AG08395 (cell line): ENCODE data around the gene PRDM15.
A peak's percentile ranks its signal among the peaks of the same experiment; 100 is the strongest.

Experiments used
- DNase-seq: peaks from one replicate; pipeline ENCODE4 v3.0.0; 2012; ENCODE audit warnings: mixed read lengths, low spot score

PRDM15 gene

DNA sequence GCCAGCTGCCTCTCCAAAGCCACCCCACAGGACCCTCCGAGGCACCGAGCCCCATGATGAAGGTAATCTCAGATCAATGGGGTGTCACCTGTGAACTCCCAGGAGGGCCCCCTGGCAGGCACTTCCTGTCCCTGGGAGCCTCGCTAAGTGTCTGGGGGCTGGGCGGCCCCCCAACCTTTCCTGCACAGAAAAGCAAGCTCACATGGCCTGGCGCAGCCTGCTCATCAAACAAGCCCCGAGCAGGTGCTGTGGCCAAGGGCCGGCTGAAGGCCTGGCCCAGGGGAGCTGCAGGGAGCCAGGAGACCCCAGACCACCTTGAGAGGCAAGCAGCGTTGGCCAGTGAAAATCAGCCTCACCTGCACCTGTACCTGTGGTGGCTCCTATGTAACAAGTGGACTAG is 115.1 kb downstream of the PRDM15 start:
- no peak for DNase-seq

DNA sequence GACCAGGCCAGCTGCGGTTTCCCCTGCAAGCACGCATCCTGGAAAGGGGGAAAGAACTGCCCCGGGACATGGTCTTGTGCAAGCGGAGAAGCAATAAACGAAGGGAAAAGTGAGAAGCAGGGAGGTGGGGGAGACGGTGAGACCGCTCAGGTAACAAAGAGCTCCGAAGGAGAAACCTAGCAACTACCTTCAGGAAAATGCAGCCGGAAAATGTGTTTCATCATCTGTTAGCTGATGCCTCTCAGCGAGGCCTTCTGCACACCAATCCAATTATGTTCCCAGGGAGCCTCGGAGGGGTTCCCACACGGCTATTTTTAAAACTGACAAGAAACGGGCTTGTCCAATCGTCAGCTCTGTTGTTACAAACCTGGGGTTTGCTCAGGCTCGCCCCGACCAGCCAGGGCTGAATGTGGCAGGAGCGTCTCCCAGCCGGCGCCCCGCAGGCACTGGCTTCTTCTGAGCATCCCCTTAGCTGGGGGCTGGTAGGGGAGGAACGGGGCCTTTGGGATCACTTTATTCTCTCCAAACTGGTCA is 115.7 kb downstream of the PRDM15 start:
- no peak for DNase-seq

DNA sequence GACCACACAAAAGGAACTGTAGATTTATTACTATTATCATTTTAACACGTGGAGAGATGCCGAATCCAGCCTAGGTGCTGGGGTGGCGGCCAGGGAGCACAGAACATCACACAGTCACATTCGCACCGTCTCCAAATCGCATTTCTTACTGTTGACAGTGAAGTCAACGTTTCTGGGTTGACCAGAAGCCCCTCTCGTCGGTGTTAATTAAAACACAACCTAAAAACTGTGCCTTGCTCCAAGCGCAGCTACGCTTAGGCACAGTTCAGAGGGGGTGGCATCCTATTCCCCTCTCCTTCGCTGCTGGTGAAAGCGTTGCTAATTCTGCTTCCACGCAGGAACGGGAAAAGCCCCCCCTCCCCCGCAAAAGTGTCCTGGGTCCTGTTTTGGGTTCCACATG is 116.4 kb downstream of the PRDM15 start:
- DNase-seq = no peak

DNA sequence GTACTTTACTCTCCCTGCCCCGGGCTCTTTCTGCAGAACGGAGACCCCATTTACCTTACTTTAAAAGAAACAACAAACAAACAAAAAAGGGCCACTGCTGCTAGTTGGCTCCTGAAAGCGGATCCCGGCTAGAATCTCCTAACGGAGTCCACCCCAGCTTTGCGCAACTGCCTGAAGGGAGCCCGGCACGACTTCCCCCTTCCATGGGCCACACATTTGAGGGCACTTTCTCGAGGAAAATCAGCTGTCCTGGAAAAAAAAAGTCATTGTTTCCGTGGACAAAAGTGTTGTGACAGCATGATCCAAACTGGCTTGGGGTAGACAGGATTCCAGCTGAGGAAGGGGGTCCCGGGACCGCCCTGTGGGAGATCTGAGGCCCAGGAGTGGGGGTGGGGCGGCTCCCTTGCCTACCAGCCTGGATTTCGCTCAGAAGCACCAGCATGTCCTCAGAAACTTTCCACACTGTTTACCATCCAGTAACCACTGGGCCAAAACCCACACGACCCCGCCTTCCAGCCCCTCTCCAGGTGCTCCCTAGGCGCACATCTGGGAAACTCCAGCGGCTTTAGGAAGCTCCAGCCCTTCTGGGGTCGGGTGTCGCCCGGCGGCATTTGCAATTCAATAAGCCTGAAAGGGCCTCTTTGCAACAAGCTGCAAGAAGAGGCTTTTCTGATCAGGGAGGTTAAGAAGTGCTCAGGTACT is 117.1 kb downstream of the PRDM15 start:
- no peak for DNase-seq

DNA sequence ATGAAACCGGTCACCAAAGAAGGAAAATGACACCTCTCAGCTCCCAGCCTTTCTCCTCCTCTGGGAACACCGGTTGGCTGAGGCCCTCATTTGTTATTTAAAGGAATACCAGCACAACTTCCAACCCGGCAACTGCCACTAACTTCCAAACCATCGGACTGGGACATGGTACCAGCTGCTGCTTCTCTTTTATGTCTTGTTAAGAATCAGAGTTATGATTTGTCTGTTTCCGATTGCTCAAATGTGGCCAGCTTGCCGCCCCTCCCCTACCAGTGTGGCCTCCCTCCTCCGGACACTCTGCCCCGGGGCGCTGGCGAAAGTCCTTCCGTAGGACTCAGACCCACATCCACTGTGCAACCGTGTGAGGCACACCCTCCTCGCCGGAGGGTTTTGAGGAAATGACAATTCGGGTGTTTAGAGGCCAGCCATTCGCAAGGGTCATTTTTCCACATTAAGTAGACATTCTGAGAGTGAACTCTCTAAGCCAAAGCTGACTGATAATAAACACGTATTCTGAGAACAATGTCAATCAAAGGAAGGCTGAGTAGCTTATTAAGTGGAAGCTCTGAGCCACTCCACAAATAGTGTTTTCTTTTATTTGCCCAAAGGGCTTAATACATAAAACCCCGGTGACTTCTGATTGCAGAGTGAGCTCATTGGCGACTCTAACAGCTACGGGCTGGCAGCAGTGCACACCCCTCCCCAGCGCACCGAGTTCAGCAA is 117.8 kb downstream of the PRDM15 start:
- DNase-seq = peak; percentile 48

DNA sequence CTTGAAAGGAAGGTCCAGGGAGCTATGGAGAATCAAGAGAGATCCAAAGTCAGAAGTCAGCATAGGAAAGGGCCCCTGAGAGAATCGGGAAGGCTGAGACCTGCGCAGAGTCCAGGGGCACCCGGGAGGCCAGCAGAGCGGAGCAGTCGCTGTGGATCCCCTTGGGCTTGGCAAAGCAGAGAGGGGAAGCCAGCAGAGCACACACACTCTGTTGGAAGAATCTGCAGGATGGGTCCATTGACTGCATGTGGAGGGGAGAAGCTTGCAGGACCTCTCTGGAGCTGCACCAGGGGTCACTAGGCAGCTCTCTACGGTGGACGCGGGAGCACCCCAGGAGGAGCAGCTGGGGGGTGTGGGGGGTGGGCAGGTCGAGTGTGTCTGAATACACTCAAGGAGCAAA is 118.7 kb downstream of the PRDM15 start:
- DNase-seq = no peak

DNA sequence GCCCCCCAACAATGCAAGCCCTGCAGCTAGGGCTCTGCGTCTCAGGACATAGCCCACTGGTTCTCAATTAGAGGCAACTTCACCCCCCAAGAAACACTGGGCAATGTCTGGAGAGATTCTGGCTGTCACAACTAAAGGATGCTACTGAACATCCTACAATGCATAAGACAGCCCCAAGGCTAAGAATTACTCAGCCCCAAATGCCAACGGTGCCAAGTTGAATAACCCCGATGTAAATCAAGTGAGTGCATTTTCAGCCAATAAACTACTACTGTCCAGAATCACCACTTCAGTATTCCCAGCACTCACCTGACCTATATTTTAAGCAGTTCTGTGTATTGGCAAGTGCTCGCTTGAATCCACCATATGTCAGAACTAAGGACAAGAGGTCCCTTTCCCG is 119.2 kb downstream of the PRDM15 start:
- no peak for DNase-seq

DNA sequence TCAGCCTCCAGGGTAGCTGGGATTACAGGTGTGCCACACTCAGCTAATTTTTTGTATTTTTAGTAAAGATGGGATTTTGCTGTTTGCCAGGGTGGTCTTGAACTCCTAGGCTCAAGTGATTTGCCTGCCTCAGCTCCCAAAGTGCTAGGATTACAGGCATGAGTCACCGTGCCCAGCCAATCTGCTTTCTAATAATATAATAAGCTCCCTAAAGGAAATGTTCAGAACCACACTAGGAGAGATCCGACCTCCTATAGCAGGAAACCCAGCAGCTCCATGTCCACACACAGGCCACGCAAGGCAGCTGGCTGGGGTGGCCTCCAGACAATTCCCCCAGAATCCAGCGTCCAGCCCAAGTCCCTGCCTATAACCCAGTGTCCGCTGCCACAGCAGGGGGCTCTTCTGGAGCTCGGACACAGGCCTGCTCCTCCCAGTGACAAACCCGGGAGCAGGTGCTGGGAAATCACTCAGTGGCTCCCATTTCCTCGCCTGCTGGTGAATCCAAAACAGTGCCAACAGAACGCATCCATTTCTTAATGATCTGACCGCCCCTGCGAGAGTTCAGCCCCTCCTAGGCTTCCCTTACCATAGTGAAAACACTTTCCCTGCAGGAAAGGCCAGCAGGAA is 119.8 kb downstream of the PRDM15 start:
- no peak for DNase-seq

DNA sequence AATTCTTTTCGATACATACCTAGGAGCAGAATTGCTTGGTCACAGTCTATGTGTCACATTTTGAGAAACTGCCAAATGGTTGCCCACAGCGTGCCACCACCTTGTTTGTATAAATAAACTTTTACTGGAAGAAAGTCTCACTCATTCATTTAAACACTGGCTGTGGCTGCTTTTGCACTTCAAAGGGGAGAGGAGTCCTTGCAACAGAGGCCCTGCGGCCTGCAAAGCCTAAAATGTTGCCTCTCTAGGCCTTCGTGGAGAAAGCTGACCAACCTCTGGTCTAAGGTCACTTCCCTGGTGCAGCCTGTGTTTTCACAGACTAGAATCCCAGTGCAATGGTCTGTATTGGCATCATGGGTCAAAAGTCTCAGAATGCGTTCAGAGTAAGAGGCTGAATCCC is 120.6 kb downstream of the PRDM15 start:
- DNase-seq = no peak

DNA sequence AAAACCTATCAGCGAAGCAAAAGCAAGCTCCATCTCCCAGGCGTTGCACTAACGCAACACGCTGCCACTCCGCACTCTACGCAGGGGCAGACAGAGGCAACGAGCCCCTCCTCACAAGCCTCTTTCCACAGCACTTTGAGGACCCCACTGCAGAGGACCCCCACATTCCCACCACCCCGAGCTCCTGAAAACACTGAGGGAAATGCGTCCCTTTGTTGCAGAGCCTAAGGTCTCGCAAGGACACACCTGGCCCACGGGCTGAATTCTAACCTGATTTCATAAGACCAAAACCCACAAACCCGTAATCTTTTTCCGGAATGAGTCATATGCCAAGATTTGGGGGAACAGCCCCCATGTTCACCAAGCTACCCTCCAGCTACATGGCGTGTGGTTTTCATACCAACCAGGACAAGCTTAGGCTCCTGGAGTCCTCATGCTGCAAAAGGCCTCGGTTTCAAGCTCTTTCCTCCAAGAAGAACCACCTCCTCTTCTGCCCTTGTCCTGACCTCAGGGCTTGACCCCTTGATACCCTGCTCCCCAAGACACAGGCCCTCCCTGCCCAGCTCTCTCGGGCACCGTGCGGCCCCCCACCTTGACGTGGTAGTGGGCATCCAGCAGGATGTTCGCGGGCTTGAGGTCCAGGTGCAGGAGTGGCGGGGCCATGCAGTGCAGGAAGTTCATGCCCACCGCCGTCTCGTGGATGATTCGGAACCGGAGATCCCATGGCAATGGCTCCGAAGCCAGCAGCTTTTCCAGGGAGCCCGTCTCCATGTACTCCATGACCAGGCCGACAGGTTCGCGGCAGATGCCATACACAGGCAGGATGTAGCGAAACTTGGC is 123.0 kb downstream of the PRDM15 start:
- no peak for DNase-seq

DNA sequence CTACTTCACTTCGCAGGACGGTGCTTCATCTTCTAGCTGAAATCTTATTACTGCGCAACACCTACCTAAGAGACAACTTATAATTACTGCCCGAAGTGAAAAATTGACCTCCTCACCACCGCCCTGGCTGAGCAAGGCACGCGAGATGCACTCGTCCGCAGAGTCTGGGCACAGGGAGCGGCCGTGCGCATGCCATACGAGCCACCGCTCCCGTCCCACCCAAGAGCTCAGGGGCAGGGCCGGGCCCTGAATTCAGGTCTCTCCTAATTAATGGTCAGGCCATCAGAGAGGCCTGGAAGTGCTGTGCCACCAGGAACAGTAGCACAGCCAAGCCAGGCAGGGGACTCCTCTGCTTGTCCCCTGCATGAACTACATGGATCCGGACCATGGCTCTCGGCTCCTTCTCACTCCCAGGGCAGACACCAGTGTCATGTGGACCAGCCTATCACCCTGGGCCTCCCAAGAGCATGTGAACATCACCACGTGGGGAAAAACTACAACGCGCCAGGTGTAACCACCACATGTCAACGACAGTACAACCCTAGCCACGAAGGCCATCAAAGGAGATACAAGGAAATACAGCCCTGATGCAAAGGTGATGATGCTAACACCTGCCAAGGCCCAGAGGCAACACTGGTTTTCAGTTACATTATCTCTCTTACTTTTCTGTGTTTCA is 123.7 kb downstream of the PRDM15 start:
- no peak for DNase-seq

DNA sequence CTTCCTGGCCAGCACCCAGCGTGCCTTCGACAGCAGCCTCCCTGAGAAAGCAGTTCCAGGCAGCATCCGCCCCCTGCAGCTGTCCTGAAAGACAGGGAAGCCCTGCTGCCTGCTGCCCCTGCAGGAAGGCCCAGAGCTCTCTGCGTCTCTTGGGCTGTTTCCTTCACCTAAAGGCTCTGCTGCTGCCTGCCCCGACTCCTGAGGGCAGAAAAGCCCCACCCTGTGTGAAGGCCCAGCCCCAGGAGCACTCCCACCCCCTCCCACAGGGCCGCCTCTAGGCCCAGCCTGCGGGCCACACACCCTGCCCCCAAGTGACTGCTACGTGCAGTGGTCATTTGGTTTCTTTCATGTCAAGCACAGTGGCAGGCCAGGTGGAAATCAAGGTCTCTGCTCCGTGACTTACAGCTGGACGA is 124.7 kb downstream of the PRDM15 start:
- no peak for DNase-seq

DNA sequence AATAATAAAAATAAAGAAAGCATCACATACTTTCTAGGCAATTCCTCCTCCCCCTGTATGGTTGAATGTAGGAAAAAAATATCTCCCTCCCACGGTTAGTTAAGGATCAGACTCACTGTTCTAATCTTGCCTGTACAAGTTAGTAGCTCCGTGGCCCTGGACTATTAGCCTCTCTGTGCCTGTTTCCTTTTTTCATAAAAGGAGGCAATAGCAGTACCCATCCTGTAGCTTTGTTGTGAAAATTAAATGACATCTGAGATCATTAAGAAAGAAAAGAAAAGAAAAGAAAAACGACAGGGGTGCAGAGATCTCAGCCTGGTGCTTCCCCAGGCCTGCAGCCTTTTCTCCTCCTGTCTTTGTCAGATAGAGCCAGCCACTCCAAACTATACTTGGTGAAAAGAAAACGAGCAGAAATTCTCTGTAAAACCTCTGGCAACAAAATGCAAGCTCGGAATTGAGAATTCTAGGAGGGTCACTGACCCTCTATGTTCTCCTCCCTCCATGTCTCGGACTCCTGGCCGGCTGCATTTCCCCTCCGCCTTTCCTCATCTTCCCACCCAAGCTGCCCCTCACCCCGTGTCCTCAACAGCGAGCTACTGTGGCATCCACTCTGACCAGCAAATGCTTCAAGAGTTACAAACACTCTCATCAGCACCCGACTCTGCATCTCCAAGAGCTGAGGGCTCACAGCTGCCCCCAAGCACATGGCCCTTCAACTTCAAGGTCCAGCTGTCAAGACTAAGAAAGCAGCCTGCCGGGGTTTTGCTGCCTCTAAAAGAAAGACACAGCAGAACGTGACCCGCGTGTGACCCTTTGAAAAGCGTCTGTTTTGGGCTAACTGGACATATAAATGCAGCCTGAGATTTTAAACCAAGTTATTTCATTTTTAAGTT is 125.9 kb downstream of the PRDM15 start:
- no peak for DNase-seq

DNA sequence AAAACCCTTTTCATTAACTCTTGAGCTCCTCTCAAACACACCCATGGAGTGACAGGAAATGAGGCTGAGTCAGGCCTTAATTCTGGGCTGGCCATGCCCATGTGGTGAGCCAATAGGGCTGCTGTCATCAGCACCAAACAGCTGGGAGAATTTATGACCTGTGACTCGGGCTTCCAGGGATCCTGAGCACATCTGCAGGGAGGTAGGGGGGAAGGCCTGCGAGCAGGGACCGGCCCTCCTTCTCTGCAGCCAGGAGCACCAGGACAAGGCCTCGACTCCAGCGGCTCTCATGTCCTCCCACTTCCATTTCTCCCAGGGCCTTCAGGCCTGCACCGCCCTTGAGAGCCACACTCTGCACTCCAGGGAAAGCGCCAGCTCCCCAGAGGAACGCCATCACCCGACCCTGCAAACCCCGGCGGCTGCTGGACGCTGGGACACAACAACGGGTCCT is 126.9 kb downstream of the PRDM15 start:
- peak; percentile 90 for DNase-seq

DNA sequence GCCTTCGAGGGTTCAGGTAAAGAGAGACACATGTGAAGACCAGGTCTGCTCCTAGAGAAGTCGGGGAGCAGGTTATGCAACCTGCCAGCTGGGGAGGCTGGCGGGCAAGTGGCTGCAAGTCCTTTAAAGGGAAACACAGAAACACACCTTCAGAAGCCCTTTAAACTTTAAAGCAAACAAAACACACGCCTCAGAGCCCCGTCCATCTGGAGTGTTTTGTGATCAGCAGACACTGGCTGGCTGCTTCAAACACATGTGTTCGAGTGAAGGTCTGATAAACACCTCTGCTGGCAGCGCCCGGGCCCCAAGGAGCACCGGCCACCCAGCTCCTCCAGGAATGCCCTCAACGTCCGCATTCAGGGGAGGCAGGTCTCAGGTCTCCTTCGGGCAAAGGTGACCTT is 127.5 kb downstream of the PRDM15 start:
- no peak for DNase-seq

DNA sequence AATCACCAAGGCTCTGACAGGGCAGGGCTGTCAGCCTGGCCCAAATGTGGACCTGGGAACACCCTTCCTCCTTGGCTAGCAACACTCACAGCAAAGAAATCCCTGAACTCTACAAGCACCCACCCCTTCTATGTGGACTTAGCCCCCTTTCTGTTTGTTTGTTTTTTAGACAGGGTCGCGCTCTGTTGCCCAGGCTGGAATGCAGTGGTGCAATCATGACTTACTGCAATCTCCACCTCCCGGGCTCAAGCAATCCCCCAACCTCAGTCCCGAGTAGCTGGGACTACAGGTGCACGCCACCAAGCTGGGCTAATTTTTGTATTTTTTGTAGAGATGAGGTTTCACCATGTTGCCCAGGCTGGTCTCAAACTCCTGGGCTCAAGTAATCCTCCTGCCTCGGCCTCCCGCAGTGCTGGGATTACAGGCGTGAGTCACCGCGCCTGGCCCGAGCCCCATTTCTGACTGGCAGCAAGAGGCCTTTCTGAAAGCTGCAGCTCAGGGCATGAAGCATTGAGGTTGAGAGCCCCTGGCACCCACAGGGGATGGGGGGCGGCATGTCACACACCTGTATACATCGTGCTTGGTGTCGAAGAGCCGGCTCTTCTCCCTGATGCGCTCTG is 128.5 kb downstream of the PRDM15 start:
- no peak for DNase-seq

DNA sequence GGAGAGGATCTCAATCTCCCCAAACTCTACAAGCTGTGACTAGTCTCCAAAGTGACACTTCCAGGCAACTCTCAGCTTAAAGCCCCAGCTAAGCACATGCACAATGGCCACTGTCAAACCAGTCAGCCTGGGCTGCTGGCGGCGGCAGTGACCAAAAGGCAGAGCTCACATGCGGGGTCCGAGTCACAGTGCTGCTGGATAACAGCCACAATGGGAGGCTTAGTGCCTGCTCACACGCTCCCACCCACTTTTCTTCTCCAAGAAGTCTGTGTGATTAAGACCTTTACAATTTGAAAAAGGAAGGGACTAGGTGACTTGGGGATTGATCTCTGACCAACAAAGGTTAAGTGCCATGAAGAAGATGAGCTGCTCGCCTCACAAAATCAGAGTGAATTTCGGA is 129.1 kb downstream of the PRDM15 start:
- peak; percentile 26 for DNase-seq

DNA sequence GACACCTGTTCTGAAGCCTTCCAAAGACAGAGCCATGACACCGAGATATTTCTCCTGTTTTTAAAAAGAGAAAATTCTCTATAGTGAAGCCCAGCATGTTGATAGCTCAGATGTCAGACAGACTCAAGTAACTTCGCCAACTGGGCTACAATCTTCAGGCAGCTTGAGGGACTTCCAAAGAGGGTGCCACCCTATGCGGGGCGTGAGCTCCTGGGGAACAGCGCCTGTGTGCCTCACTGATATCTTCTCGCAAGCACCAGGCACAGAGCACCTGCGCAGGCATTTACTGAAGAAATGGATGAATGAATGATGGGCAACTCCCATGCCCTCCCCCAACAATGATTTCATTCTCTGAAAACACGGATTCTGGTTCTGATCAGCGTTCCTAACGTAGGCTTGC is 129.9 kb downstream of the PRDM15 start:
- DNase-seq = no peak
